Measurements from ENCODE around the gene DNMT1. TPM values are rescaled to one million over a fixed set of nuclear protein-coding genes. Genes with fewer than 3 reads are reported as not detected.

DNMT1 gene
- polyA plus RNA-seq, 1 of the 3 experiments (the other 2 are of a cell fraction) = 58.3 TPM

- H3K27ac ChIP-seq (ENCODE audit: low read depth in 2 of 2, low read length in 1 of 2) = no peak overlapping the region
- no peak for DNase-seq
- H3K9me3 ChIP-seq = no peaks in the 10 kb centered on the region
- H3K9me2 ChIP-seq = no peaks in the 10 kb centered on the region
- no peaks in the 10 kb centered on the region; the same call in 1 of the 2 replicates for H3K79me2 ChIP-seq (ENCODE audit: insufficient read depth)
- peaks cover 3% of the 10 kb centered on the region; the same call in 1 of the 2 replicates for H3K27me3 ChIP-seq (ENCODE audit: insufficient read depth)
- H3K4me2 ChIP-seq = peak overlapping the region; percentile 90
- peaks cover 0 to 4% of the 10 kb centered on the region in 2 experiments for H3K36me3 ChIP-seq (replicated peaks in 1 of 2; ENCODE audit: control insufficient read depth in 1 of 2, insufficient read depth in 2 of 2, low read length in 1 of 2)
- H3K9ac ChIP-seq = no peak overlapping the region
- CTCF ChIA-PET = no interaction called here
- peak overlapping the region; percentile 82 to 100; a peak in 3 of 4 replicates for H3K4me3 ChIP-seq (ENCODE audit: low read depth in 2 of 2, low read length in 1 of 2)
- POLR2A ChIA-PET = no interaction called here
- no peak for TF ChIP-seq USF2 (IDR thresholded peaks at IDR 0.05; ENCODE audit: borderline replicate concordance, low read depth, low read length)
- no peak for TF ChIP-seq RXRA (IDR thresholded peaks at IDR 0.05; ENCODE audit: borderline replicate concordance, low read depth)
- no peak for TF ChIP-seq FOXM1 (IDR thresholded peaks at IDR 0.05; ENCODE audit: low read depth)
- TF ChIP-seq ZBTB33 (IDR thresholded peaks at IDR 0.05; ENCODE audit: borderline replicate concordance, low read depth) = no peak
- no peak for TF ChIP-seq GATA2 (CRISPR knock-in tag; IDR thresholded peaks at IDR 0.05)
- TF ChIP-seq SMC3 (IDR thresholded peaks at IDR 0.05; ENCODE audit: low read depth, low read length) = no peak
- TF ChIP-seq RAD21 (IDR thresholded peaks at IDR 0.05; ENCODE audit: low read length) = no peak
- no peak for TF ChIP-seq MXI1 (IDR thresholded peaks at IDR 0.05; ENCODE audit: low read depth, low read length)
- no peak for TF ChIP-seq NRF1 (IDR thresholded peaks at IDR 0.05; ENCODE audit: low read depth, low read length)
- TF ChIP-seq FOXJ3 (CRISPR knock-in tag; IDR thresholded peaks at IDR 0.05) = no peak
- TF ChIP-seq MEF2A (IDR thresholded peaks at IDR 0.05; ENCODE audit: borderline replicate concordance, low read depth) = no peak
- no peak for TF ChIP-seq MAX (IDR thresholded peaks at IDR 0.05; ENCODE audit: low read depth)
- no peak for TF ChIP-seq TEAD4 (IDR thresholded peaks at IDR 0.05; ENCODE audit: borderline replicate concordance, insufficient read depth)
- TF ChIP-seq REST (IDR thresholded peaks at IDR 0.05; ENCODE audit: low read depth, low read length) = no peak
- no peak for TF ChIP-seq CTCF (IDR thresholded peaks at IDR 0.05)
- no peak for TF ChIP-seq ELF1 (IDR thresholded peaks at IDR 0.05)
- peaks cover 0 to 7% of the 10 kb centered on the region in 2 experiments; a peak in 1 of 4 replicates for H3K4me1 ChIP-seq (ENCODE audit: control insufficient read depth in 1 of 2, insufficient read depth in 2 of 2, low read depth in 1 of 2, low read length in 1 of 2)
- WGBS (ENCODE audit: low lambda C conversion rate) = 96% methylated on average over 15 of the region's 18 CpGs
- peaks cover 5% of the 10 kb centered on the region for H3F3A ChIP-seq (replicated peaks; ENCODE audit: insufficient read depth)
- H4K20me1 ChIP-seq (ENCODE audit: insufficient read depth) = no peaks in the 10 kb centered on the region
- H2AFZ ChIP-seq (ENCODE audit: low read depth) = no peak overlapping the region
These were observed 107.3 kb downstream of the DNMT1 start for GRCh38 chr19:10087296-10088061.

Data from SK-N-SH (cell line).